Skin of body (tissue), 2 donors: Measurements from ENCODE around the gene SNX1. TPM values are rescaled to one million over a fixed set of nuclear protein-coding genes. Genes with fewer than 3 reads are reported as not detected.

Source experiments
- DNase-seq: peaks from one replicate; lab custom pipeline; 2025; lab: John Stamatoyannopoulos, UW
- total RNA-seq: library from RNA; depleted of rRNA; stranded (reverse); fragments of >200 nt; gene quantifications from one replicate; pipeline ENCODE4 v1.2.3, GENCODE V29; 2014

SNX1 gene
- total RNA-seq, 1 donor from 2014 or later, result 58.2 TPM

GRCh38 chr15:64146520-64146884 is 50.7 kb downstream of the SNX1 start:
- DNase-seq, result peak; percentile 17

GRCh38 chr15:64146885-64147681 is 51.3 kb downstream of the SNX1 start:
- DNase-seq, result no peak

- no peak for DNase-seq
These were observed 52.4 kb downstream of the SNX1 start for GRCh38 chr15:64148168-64148567.

GRCh38 chr15:64148581-64148980 is 52.8 kb downstream of the SNX1 start:
- DNase-seq, result no peak

- no peak for DNase-seq
These were observed 53.6 kb downstream of the SNX1 start for GRCh38 chr15:64149424-64149823.

GRCh38 chr15:64149893-64150578 is 54.3 kb downstream of the SNX1 start:
- no peak for DNase-seq

- DNase-seq, result no peak
These were observed 56.1 kb downstream of the SNX1 start, which contains the start of gene SNX22 for GRCh38 chr15:64151727-64152506. SNX22 (plus strand) TSS chr15:64151731; CDS start chr15:64151776, 45 bp downstream.

- no peak for DNase-seq
These were observed 57.0 kb downstream of the SNX1 start for GRCh38 chr15:64152507-64153387.

- peak; percentile 79 for DNase-seq
These were observed 57.9 kb downstream of the SNX1 start for GRCh38 chr15:64153480-64154367.

GRCh38 chr15:64155802-64156651 is 60.2 kb downstream of the SNX1 start:
- DNase-seq, result no peak

- DNase-seq, result no peak
These were observed 61.0 kb downstream of the SNX1 start for GRCh38 chr15:64156652-64157331.

- no peak for DNase-seq
These were observed 61.9 kb downstream of the SNX1 start for GRCh38 chr15:64157599-64158125.

- no peak for DNase-seq
These were observed 62.8 kb downstream of the SNX1 start for GRCh38 chr15:64158363-64159134.

GRCh38 chr15:64161688-64162477 is 66.1 kb downstream of the SNX1 start:
- no peak for DNase-seq

GRCh38 chr15:64162478-64162868 is 66.7 kb downstream of the SNX1 start:
- peak; percentile 43 for DNase-seq

GRCh38 chr15:64162869-64163658 is 67.3 kb downstream of the SNX1 start, which contains the start of gene PPIB:
PPIB (minus strand) TSS chr15:64163022; CDS start chr15:64162986, 36 bp downstream.
- peak; percentile 97 for DNase-seq
